ENCODE measurements around the gene ABCC1. TPM values are rescaled to one million over a fixed set of nuclear protein-coding genes. Genes with fewer than 3 reads are reported as not detected.

Gene ABCC1
- total RNA-seq, 1 experiment from 2014 or later = 61.9 TPM

DNA sequence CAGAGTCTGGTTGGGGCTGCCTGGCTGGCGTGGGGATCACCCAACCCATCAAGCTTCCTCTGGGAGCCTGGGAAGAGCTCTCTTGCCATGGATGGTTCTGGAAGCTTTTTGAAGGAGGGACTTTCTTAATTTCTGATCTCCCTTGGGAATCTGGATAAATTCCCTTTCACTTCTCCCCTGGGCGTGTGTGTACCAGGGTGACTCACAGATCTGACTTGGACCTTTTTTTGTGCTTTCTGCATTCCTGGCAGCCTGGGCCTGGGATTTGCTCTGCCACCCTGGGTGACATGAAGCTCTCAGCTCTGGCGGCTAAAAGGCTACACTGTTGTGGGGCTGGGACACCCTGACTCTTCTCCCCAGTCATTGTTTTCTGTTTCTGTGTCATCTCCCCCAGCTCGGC, 70.1 kb downstream of the ABCC1 start (continued):
- TF ChIP-seq, protein P1, sequence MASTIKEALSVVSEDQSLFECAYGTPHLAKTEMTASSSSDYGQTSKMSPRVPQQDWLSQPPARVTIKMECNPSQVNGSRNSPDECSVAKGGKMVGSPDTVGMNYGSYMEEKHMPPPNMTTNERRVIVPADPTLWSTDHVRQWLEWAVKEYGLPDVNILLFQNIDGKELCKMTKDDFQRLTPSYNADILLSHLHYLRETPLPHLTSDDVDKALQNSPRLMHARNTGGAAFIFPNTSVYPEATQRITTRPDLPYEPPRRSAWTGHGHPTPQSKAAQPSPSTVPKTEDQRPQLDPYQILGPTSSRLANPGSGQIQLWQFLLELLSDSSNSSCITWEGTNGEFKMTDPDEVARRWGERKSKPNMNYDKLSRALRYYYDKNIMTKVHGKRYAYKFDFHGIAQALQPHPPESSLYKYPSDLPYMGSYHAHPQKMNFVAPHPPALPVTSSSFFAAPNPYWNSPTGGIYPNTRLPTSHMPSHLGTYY (CRISPR knock-in tag; IDR thresholded peaks at IDR 0.05) = no peak
- TF ChIP-seq NFATC4 (CRISPR knock-in tag; IDR thresholded peaks at IDR 0.05) (no peak), GTF2I (CRISPR knock-in tag; conservative IDR thresholded peaks at IDR 0.05) (no peak)

DNA sequence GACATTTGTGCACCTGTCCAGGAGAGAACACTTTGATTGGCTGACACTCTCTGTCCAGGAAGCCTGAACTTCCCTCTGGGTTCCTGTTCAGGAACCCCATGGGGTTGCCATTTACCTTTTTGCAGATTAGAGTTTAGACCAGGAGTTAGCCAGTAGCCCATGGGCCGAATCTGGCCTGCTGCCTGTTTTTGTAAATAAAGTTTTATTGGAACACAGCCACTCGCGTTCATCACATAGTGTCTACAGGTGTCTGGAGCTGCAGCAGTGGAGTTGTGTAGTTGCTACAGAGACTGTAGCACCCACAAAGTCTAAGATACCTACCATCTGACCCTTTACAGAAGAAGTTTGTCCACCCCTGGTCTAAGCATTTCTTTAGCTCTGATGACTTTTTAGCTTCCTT, 70.9 kb downstream of the ABCC1 start:
- Mint-ChIP-seq H3K36me3 (peaks cover 50% of the 10 kb centered on the region), H3K4me3 (no peak overlapping the region), H3K27me3 (ENCODE audit: low read depth) (no peaks in the 10 kb centered on the region), H3K9me3 (no peaks in the 10 kb centered on the region), H3K4me1 (no peaks in the 10 kb centered on the region), H3K27ac (no peak overlapping the region)
- CTCF ChIA-PET = no interaction called here
- POLR2A ChIA-PET = no interaction called here
- no peak for TF ChIP-seq ZNF317 (CRISPR knock-in tag; IDR thresholded peaks at IDR 0.05; ENCODE audit: borderline replicate concordance, low read depth)
- TF ChIP-seq, protein P2, sequence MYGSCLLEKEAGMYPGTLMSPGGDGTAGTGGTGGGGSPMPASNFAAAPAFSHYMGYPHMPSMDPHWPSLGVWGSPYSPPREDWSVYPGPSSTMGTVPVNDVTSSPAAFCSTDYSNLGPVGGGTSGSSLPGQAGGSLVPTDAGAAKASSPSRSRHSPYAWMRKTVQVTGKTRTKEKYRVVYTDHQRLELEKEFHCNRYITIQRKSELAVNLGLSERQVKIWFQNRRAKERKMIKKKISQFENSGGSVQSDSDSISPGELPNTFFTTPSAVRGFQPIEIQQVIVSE (CRISPR knock-in tag; IDR thresholded peaks at IDR 0.05; ENCODE audit: borderline replicate concordance) = no peak
- no peak for TF ChIP-seq PRRX2 (CRISPR knock-in tag; IDR thresholded peaks at IDR 0.05)
- TF ChIP-seq NR1H2 (CRISPR knock-in tag; IDR thresholded peaks at IDR 0.05) = no peak
- no peak for TF ChIP-seq TP53 (CRISPR knock-in tag; IDR thresholded peaks at IDR 0.05)
- no peak for TF ChIP-seq NFYB (CRISPR knock-in tag; conservative IDR thresholded peaks at IDR 0.05; ENCODE audit: low read depth)
- TF ChIP-seq OVOL2 (CRISPR knock-in tag; IDR thresholded peaks at IDR 0.05; ENCODE audit: borderline replicate concordance) = no peak
- TF ChIP-seq ZNF671 (CRISPR knock-in tag; IDR thresholded peaks at IDR 0.05) = no peak
- no peak for TF ChIP-seq KAT7 (CRISPR knock-in tag; IDR thresholded peaks at IDR 0.05; ENCODE audit: borderline replicate concordance)
- TF ChIP-seq JAZF1 (CRISPR knock-in tag; IDR thresholded peaks at IDR 0.05) = no peak
- TF ChIP-seq, protein P3, sequence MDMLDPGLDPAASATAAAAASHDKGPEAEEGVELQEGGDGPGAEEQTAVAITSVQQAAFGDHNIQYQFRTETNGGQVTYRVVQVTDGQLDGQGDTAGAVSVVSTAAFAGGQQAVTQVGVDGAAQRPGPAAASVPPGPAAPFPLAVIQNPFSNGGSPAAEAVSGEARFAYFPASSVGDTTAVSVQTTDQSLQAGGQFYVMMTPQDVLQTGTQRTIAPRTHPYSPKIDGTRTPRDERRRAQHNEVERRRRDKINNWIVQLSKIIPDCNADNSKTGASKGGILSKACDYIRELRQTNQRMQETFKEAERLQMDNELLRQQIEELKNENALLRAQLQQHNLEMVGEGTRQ (CRISPR knock-in tag; IDR thresholded peaks at IDR 0.05) = no peak
- TF ChIP-seq GRHL2 (CRISPR knock-in tag; IDR thresholded peaks at IDR 0.05; ENCODE audit: insufficient replicate concordance, severe bottlenecking) = no peak
- TF ChIP-seq FOXJ3 (CRISPR knock-in tag; IDR thresholded peaks at IDR 0.05; ENCODE audit: borderline replicate concordance) = no peak
- no peak for TF ChIP-seq NR2C2 (CRISPR knock-in tag; IDR thresholded peaks at IDR 0.05)
- ATAC-seq (no peak), DNase-seq (ENCODE audit: low spot score) (no peak)

DNA sequence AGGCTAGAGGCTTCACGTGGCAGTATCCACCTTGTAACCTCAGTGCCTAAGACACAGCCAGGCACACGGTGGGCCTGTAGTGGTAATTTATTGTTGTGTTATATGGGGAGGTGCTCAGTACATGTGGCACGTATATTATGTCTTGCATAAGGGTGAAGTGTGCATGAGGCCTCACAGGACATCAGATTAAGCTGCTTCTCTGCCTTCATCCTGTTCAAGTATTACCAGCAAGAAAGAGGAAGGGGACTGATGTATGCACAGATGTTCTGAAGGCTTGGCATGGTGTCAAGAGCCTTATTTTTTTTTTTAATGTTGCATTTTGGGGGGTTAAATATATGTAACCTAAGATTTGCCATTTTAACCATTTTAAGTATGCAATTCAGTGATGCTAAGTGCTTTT, 71.6 kb downstream of the ABCC1 start:
- DNase-seq (ENCODE audit: low spot score) (no peak), ATAC-seq (no peak)
- no peaks in the 10 kb centered on the region for H3K27me3 Mint-ChIP-seq (ENCODE audit: low read depth)
- no peak overlapping the region for H3K4me3 Mint-ChIP-seq
- ChIA-PET POLR2A (no interaction called here), CTCF (no interaction called here)
- no peak for TF ChIP-seq MXD4 (CRISPR knock-in tag; IDR thresholded peaks at IDR 0.05; ENCODE audit: borderline replicate concordance)
- TF ChIP-seq, protein P4, sequence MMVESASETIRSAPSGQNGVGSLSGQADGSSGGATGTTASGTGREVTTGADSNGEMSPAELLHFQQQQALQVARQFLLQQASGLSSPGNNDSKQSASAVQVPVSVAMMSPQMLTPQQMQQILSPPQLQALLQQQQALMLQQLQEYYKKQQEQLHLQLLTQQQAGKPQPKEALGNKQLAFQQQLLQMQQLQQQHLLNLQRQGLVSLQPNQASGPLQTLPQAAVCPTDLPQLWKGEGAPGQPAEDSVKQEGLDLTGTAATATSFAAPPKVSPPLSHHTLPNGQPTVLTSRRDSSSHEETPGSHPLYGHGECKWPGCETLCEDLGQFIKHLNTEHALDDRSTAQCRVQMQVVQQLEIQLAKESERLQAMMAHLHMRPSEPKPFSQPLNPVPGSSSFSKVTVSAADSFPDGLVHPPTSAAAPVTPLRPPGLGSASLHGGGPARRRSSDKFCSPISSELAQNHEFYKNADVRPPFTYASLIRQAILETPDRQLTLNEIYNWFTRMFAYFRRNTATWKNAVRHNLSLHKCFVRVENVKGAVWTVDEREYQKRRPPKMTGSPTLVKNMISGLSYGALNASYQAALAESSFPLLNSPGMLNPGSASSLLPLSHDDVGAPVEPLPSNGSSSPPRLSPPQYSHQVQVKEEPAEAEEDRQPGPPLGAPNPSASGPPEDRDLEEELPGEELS (CRISPR knock-in tag; IDR thresholded peaks at IDR 0.05) = no peak
- H3K27ac Mint-ChIP-seq = peak overlapping the region; percentile 68; the same call in 1 of the 2 replicates
- H3K9me3 Mint-ChIP-seq = no peaks in the 10 kb centered on the region
- peaks cover 46% of the 10 kb centered on the region for H3K36me3 Mint-ChIP-seq
- H3K4me1 Mint-ChIP-seq = 0 out of 2 replicates have a peak, but pooled peaks cover 1% of the 10 kb centered on the region

Data from WTC11 (cell line).